Head of caudate nucleus (tissue), 42 donors: ENCODE measurements around the gene FURIN.

Experiments
- DNase-seq, 42 donors: peaks; one replicate each; pipeline versions ENCODE4 v3.0.0 to v3.0.0-alpha.2; 2020 to 2021; ENCODE audit warnings: mixed read lengths in 7 of 42
- intact Hi-C: fragments of 100-400 bp; cut with DNase I; formaldehyde crosslinking; loops from one replicate; pipeline ENCODE4 v1.15.0; 2022

The FURIN gene

DNA sequence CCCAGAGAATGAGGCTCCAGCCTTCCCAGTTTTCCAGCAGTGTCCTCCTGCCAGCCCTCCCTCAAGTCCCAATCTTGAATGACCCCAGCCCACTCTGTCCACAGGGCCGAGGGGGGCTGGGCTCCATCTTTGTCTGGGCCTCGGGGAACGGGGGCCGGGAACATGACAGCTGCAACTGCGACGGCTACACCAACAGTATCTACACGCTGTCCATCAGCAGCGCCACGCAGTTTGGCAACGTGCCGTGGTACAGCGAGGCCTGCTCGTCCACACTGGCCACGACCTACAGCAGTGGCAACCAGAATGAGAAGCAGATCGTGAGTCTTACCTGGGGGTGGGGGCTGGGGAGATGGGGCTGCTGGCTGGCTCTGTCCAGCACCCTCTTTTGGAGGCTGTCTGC lies 10.3 kb downstream of the FURIN start:
- DNase-seq = no peak
- intact Hi-C loops = no loop called here

DNA sequence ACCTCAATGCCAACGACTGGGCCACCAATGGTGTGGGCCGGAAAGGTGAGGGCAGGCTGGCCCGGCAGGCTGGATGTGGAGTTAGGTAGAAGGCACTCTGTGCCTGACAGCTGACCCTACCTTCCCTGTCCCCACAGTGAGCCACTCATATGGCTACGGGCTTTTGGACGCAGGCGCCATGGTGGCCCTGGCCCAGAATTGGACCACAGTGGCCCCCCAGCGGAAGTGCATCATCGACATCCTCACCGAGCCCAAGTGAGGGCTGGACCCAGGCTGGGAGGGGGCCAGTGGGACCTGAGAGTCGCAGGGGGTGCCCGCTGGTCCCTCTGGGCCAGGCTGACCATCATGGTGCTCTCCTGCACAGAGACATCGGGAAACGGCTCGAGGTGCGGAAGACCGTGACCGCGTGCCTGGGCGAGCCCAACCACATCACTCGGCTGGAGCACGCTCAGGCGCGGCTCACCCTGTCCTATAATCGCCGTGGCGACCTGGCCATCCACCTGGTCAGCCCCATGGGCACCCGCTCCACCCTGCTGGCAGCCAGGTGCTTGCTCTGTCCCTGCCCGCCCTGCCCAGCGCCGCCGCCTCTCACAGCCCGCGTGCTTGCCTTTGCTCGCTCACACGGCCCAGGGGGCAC lies 11.5 kb downstream of the FURIN start:
- intact Hi-C loops = no loop called here

DNA sequence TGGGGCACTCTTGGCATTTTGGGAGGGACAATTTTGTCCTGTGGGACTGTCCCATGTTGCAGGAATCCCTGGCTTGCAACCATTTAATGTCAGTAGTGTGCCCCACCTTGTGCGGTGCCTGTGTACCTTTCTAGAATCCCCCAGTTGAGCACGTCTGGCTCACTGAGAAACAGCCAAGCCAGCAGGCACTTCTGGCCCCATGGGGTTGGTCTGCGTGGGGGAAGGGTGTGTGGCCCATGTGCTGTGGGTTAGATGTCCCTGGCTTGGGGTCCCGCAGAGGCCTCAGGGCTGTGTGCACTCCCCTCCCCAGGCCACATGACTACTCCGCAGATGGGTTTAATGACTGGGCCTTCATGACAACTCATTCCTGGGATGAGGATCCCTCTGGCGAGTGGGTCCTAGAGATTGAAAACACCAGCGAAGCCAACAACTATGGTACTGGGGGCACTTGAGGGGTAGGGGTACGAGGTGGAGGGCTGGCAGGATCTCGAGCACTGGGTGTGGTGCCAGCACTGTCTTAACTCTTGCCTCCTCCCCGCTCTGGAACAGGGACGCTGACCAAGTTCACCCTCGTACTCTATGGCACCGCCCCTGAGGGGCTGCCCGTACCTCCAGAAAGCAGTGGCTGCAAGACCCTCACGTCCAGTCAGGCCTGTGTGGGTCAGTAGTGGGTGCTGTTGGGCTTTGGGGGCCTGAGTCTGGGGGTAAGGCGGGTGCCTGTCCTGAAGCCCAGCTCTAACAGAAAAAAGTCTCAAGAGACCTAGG lies 12.2 kb downstream of the FURIN start:
- DNase-seq = no peak
- intact Hi-C loops = no loop called here

More for the DNA sequence above, 11.5 kb downstream of the FURIN start:
- DNase-seq = no peak

DNA sequence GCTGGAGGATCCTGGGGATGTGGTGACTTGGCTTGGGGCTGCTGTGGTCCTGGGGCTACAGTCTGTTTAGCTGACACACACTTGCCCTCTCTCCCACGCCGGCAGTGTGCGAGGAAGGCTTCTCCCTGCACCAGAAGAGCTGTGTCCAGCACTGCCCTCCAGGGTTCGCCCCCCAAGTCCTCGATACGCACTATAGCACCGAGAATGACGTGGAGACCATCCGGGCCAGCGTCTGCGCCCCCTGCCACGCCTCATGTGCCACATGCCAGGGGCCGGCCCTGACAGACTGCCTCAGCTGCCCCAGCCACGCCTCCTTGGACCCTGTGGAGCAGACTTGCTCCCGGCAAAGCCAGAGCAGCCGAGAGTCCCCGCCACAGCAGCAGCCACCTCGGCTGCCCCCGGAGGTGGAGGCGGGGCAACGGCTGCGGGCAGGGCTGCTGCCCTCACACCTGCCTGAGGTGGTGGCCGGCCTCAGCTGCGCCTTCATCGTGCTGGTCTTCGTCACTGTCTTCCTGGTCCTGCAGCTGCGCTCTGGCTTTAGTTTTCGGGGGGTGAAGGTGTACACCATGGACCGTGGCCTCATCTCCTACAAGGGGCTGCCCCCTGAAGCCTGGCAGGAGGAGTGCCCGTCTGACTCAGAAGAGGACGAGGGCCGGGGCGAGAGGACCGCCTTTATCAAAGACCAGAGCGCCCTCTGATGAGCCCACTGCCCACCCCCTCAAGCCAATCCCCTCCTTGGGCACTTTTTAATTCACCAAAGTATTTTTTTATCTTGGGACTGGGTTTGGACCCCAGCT lies 13.0 kb downstream of the FURIN start:
- intact Hi-C loops = no loop called here
- no peak for DNase-seq

DNA sequence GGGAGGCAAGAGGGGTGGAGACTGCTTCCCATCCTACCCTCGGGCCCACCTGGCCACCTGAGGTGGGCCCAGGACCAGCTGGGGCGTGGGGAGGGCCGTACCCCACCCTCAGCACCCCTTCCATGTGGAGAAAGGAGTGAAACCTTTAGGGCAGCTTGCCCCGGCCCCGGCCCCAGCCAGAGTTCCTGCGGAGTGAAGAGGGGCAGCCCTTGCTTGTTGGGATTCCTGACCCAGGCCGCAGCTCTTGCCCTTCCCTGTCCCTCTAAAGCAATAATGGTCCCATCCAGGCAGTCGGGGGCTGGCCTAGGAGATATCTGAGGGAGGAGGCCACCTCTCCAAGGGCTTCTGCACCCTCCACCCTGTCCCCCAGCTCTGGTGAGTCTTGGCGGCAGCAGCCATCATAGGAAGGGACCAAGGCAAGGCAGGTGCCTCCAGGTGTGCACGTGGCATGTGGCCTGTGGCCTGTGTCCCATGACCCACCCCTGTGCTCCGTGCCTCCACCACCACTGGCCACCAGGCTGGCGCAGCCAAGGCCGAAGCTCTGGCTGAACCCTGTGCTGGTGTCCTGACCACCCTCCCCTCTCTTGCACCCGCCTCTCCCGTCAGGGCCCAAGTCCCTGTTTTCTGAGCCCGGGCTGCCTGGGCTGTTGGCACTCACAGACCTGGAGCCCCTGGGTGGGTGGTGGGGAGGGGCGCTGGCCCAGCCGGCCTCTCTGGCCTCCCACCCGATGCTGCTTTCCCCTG lies 13.8 kb downstream of the FURIN start:
- intact Hi-C loops = no loop called here
- no peak for DNase-seq

DNA sequence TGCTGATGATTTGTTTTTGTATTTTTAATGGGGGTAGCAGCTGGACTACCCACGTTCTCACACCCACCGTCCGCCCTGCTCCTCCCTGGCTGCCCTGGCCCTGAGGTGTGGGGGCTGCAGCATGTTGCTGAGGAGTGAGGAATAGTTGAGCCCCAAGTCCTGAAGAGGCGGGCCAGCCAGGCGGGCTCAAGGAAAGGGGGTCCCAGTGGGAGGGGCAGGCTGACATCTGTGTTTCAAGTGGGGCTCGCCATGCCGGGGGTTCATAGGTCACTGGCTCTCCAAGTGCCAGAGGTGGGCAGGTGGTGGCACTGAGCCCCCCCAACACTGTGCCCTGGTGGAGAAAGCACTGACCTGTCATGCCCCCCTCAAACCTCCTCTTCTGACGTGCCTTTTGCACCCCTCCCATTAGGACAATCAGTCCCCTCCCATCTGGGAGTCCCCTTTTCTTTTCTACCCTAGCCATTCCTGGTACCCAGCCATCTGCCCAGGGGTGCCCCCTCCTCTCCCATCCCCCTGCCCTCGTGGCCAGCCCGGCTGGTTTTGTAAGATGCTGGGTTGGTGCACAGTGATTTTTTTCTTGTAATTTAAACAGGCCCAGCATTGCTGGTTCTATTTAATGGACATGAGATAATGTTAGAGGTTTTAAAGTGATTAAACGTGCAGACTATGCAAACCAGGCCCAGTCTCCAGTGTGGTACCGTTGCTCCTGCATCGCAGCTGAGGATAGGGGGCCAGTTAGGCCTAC lies 14.6 kb downstream of the FURIN start:
- no peak for DNase-seq
- intact Hi-C loops = no loop called here

DNA sequence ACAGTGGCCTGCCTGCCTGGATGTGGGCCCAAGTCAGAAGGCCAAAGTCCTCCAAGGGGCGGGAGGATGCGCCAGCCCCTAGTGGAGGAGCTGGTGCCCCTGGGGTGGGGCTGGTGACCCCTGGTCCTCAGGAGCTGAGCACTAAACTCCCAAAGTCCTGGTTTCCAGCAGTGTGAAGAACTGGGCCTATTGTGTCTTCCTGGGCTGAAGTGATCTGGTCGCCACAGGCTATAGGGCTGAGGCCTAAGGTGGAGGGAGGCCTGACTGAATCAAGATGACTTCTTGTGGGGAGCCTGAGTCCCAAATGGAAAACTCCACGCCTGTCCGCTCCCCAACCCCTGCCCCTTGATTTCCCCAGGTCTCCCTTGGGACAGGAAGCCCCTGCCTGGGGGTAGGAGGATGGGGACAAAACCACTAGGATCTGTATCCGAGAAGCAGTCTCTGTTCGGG lies 15.2 kb downstream of the FURIN start:
- intact Hi-C loops = no loop called here
- DNase-seq = no peak

DNA sequence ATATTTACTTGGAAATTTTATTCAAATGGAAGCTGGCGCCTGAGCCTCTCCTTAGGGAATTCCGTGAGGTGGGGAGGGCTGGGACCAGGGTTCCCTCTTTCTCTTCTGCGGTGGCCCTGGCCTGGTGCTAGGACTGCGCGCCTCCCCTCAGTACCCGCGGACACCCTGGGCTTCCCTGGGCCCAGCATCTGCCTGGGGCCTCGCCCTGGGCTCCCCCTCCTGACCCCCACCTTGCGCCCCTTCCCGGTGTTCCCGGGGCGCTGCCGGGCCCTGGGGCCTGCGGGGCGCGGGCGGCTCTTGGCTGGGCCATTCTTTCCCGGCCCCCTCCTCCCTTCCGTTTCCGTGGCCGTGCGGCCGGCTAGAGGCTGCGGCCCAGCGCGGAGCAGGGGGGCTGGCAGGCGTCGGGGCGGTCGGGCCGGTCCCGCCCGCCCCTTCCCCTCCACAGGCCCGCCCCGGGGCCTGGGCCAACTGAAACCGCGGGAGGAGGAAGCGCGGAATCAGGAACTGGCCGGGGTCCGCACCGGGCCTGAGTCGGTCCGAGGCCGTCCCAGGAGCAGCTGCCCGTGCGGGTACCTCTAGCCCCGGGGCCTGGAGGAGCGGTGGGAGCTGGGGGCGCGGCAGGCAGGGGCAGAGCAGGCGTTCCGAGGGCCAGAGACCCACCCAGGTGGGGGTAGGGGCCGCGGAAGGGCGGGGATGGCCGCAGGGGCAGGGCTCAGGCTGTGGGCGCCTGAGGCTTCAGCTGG lies 15.8 kb downstream of the FURIN start, which contains the start of gene FES:
Gene FES (plus strand): TSS at position 529 of the 743 bp plus-strand sequence. CDS start 542 bp downstream, outside the sequence.
- DNase-seq = peak in 15 of 42 donors; percentile 20 to 71 (median 47)
- intact Hi-C loops = loop anchor here (2.0 kb wide), 1 partner anchor 235 kb away; no protein-coding TSS in a partner anchor

DNA sequence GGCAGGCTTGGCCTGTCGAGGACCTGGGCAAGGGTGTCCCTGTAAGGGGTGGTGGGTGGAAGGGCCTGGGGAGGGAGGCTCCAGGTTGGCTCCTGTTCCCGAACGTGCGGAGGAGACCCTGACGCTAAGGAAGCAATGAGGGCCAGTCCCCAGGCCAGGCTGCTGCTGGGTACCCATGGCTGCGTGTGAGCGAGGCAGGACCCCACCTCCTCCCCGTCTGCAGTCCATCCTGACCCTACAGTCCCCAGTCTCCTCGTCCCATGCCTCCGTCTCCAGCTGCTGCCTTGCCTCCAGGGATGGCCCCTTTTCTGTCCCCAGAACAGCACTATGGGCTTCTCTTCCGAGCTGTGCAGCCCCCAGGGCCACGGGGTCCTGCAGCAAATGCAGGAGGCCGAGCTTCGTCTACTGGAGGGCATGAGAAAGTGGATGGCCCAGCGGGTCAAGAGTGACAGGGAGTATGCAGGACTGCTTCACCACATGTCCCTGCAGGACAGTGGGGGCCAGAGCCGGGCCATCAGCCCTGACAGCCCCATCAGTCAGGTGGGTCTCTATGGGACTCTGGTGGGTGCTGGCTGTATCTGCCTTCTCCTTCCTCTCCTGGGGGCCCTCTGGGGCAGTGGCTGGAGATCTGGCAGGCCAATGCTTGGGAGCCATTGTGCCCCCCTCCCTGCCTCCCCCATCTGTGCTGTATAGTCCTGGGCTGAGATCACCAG lies 16.5 kb downstream of the FURIN start:
- intact Hi-C loops = loop anchor here (2.0 kb wide), 1 partner anchor 236 kb away; no protein-coding TSS in a partner anchor
- no peak for DNase-seq

DNA sequence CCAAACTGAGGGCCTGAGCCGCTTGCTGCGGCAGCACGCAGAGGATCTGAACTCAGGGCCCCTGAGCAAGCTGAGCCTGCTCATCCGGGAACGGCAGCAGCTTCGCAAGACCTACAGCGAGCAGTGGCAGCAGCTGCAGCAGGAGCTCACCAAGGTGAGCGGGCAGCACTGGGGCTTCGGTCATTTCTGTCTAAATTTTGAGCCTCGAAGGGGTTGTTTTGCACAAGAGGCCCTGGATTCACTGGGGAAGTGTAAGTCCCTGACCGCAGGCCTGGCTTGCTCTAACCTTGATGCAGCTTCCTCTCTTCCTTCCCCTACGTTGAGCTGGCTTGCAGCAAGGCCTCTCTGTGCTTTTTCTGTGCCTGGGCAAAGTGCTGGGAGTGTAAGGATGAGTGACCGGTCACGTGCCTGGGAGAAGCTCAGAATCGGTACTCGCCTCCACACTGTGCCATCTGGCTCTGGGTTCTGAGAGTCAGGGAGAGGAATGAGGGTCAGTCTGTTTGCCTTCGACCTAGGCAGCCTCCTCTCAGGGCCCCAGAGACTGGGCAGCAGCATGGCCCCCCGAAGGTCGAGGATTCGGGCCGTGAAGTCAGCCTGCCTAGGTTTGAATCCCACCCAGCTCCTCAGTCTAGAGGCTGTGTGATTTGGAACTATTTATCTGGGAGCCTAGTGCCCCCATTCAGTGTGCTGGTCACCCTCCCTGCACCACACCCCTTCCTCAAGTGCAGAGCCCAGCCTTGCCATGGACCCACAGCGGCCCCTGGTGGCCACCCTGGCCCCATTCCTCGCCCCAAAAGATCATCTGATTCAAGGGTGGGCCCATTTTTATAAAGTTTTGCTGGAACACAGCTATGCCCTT lies 17.3 kb downstream of the FURIN start:
- DNase-seq = peak in 41 of 42 donors; percentile 66 to 93 (median 80)
- intact Hi-C loops = loop anchor here (2.0 kb wide), 1 partner anchor 237 kb away; no protein-coding TSS in a partner anchor

DNA sequence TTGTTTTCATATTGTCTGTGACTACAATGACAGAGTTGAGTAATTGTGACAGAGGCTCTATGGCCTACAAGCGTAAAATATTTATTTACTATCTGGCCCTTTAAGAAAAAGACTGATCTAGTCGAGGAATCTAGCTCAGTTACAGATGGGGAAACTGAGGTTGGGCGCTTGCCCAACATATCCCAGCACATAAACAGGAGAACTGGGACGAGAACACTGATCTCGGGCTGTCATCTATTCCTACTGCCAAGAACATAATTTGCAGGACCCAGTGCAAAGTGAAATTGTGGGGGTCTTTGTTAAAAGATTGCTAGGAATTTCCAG lies 17.9 kb downstream of the FURIN start:
- intact Hi-C loops = no loop called here
- DNase-seq = no peak

DNA sequence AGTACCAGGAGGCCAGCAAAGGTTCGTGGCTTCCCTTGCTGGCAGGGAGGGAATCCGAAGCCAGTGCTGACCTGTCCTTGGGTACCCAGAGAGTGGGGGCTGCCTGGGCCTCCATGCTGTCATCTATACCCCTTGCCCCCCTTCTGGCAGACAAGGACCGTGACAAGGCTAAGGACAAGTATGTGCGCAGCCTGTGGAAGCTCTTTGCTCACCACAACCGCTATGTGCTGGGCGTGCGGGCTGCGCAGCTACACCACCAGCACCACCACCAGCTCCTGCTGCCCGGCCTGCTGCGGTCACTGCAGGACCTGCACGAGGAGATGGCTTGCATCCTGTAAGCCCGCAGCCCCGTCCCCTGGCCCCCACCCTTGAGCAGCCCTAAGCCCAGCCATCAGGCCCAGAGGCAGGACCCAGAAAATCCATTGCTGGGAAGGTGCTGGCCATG lies 18.7 kb downstream of the FURIN start:
- intact Hi-C loops = no loop called here
- no peak for DNase-seq

DNA sequence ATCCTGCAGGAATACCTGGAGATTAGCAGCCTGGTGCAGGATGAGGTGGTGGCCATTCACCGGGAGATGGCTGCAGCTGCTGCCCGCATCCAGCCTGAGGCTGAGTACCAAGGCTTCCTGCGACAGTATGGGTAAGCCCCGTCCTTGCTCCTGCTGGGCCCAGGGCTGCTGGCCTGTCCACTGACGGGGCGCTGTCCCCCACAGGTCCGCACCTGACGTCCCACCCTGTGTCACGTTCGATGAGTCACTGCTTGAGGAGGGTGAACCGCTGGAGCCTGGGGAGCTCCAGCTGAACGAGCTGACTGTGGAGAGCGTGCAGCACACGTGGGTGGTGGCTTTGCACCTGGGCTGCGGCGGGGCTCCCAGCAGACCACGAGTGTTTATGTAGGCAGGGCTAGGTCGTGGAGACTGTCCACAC lies 20.9 kb downstream of the FURIN start:
- intact Hi-C loops = no loop called here
- DNase-seq = peak in 5 of 42 donors; percentile 26 to 60 (median 34)

DNA sequence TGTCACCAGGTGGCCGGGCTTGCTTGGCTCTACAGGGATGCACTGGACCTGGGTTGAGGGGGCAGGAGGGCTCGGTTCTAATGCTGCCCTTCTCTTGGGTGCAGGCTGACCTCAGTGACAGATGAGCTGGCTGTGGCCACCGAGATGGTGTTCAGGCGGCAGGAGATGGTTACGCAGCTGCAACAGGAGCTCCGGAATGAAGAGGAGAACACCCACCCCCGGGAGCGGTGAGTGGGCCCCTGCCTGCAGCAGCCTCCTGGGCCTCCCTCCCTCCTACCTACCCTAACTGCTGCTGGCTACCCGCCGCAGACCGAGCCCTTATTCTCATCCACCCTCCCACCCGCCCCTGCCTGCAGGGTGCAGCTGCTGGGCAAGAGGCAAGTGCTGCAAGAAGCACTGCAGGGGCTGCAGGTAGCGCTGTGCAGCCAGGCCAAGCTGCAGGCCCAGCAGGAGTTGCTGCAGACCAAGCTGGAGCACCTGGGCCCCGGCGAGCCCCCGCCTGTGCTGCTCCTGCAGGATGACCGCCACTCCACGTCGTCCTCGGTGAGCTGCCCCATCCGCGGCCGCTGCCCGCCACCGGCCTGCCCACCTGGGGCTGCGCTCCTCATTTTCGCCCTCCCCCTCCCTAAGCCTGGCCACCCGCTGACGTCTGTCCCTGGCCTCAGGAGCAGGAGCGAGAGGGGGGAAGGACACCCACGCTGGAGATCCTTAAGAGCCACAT lies 21.5 kb downstream of the FURIN start:
- intact Hi-C loops = no loop called here
- peak in 7 of 42 donors; percentile 33 to 73 (median 59) for DNase-seq

DNA sequence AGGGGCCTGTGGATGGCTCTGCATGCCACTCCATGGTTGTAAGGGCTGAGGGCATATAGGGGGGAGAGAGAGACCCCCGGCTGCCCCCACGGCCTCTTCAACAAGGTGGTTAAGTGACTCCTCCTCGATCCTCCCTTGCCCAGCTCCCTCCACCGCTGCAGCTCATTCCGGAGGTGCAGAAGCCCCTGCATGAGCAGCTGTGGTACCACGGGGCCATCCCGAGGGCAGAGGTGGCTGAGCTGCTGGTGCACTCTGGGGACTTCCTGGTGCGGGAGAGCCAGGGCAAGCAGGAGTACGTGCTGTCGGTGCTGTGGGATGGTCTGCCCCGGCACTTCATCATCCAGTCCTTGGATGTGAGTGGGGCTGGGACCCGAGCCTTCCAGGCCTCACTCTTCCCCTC lies 22.5 kb downstream of the FURIN start:
- DNase-seq = no peak
- intact Hi-C loops = no loop called here
